Neural cell (in vitro differentiated cells): ENCODE results near the gene SAMD15. TPM values are rescaled to one million over a fixed set of nuclear protein-coding genes. Genes with fewer than 3 reads are reported as not detected.

ENCODE experiments used
- H2AFZ ChIP-seq: fragments of 200-600, 300-800 bp; sonication (generic), shearing (Covaris generic); 2 replicates; pipeline ENCODE4 v1.6.0; 2014; ENCODE audit warnings: low read depth, mild to moderate bottlenecking, antibody characterized with exemption, low read length, moderate library complexity
- H3F3A ChIP-seq: fragments of 200-600 bp; shearing (Covaris generic); 2 replicates; pipeline ENCODE4 v1.6.1; 2016; ENCODE audit warnings: mild to moderate bottlenecking, moderate library complexity, mixed read lengths, antibody characterized with exemption, low read length; ENCODE audit not compliant: insufficient read depth, poor library complexity, severe bottlenecking
- H3K27ac ChIP-seq: fragments of 200-600, 300-800 bp; sonication (generic), shearing (Covaris generic); 2 replicates; pipeline ENCODE4 v1.5.1; 2014; ENCODE audit warnings: mild to moderate bottlenecking, low read length, moderate library complexity
- H3K27me3 ChIP-seq: fragments of 300-800, 200-600 bp; sonication (generic), shearing (Covaris generic); 2 replicates; pipeline ENCODE4 v1.6.0; 2014; ENCODE audit warnings: mild to moderate bottlenecking, low read depth, low read length, moderate library complexity; ENCODE audit not compliant: insufficient read depth
- H3K36me3 ChIP-seq: fragments of 300-800, 200-600 bp; sonication (generic), shearing (Covaris generic); 2 replicates; pipeline ENCODE4 v1.5.1; 2014; ENCODE audit warnings: mild to moderate bottlenecking, antibody characterized with exemption, low read length, moderate library complexity; ENCODE audit not compliant: insufficient read depth
- H3K4me2 ChIP-seq: fragments of 300-800, 200-600 bp; sonication (generic), shearing (Covaris generic); 2 replicates; pipeline ENCODE4 v1.6.0; 2014; ENCODE audit warnings: mild to moderate bottlenecking, low read length
- H3K4me3 ChIP-seq: fragments of 300-800, 200-600 bp; sonication (generic), shearing (Covaris generic); 2 replicates; pipeline ENCODE4 v1.5.1; 2014; ENCODE audit warnings: mild to moderate bottlenecking, low read length, moderate library complexity
- H3K79me2 ChIP-seq: fragments of 200-600 bp; shearing (Covaris generic); replicated peaks from 2 replicates; pipeline ENCODE4 v1.6.0; 2014; ENCODE audit warnings: mild to moderate bottlenecking, low read length, moderate library complexity; ENCODE audit not compliant: insufficient read depth
- H3K9ac ChIP-seq: fragments of 300-800, 200-600 bp; sonication (generic), shearing (Covaris generic); 2 replicates; pipeline ENCODE4 v1.6.1; 2016; ENCODE audit warnings: mild to moderate bottlenecking, low read length, mixed read lengths
- H3K9me2 ChIP-seq: fragments of 200-600 bp; shearing (Covaris generic); 2 replicates; pipeline ENCODE4 v1.6.1; 2016; ENCODE audit warnings: mild to moderate bottlenecking, low read length, mixed read lengths; ENCODE audit not compliant: insufficient read depth
- H3K9me3 ChIP-seq: fragments of 200-600, 300-800 bp; sonication (generic), shearing (Covaris generic); 2 replicates; pipeline ENCODE4 v1.6.1; 2016; ENCODE audit warnings: mild to moderate bottlenecking, mixed run types, low read length, moderate library complexity, mixed read lengths
- H4K20me1 ChIP-seq: fragments of 200-600 bp; shearing (Covaris generic); 2 replicates; pipeline ENCODE4 v1.6.1; 2016; ENCODE audit warnings: mild to moderate bottlenecking, mixed run types; ENCODE audit not compliant: insufficient read depth
- EP300 ChIP-seq: fragments of 450-650 bp; conservative IDR thresholded peaks from 2 replicates; pipeline ENCODE4 v1.6.1; 2014; ENCODE audit warnings: antibody characterized with exemption, mild to moderate bottlenecking, moderate library complexity; ENCODE audit not compliant: poor library complexity, severe bottlenecking
- EZH2 ChIP-seq: fragments of 200-600, 300-800 bp; shearing (Covaris generic), sonication (generic); IDR thresholded peaks from 2 replicates; pipeline ENCODE4 v1.6.1; 2014; ENCODE audit warnings: antibody characterized with exemption, low read length, borderline replicate concordance, mild to moderate bottlenecking; ENCODE audit not compliant: insufficient read depth, poor library complexity, severe bottlenecking
- MXI1 ChIP-seq: fragments of 450-650 bp; conservative IDR thresholded peaks from 2 replicates; pipeline ENCODE4 v1.6.1; 2014; ENCODE audit warnings: antibody characterized with exemption, mild to moderate bottlenecking; ENCODE audit not compliant: poor library complexity, severe bottlenecking
- POLR2AphosphoS5 ChIP-seq: IDR thresholded peaks from 2 replicates; pipeline ENCODE4 v1.6.1; 2012
- RAD21 ChIP-seq: fragments of 450-650 bp; conservative IDR thresholded peaks from 2 replicates; pipeline ENCODE4 v1.6.1; 2014; ENCODE audit warnings: antibody characterized with exemption, mild to moderate bottlenecking, moderate library complexity
- SMC3 ChIP-seq: fragments of 450-650 bp; conservative IDR thresholded peaks from 2 replicates; pipeline ENCODE4 v1.6.1; 2014; ENCODE audit warnings: antibody characterized with exemption, mild to moderate bottlenecking, moderate library complexity; ENCODE audit not compliant: poor library complexity
- TAF1 ChIP-seq: IDR thresholded peaks from 2 replicates; pipeline ENCODE4 v1.6.1; 2012; ENCODE audit warnings: low read depth
- polyA plus RNA-seq: library from polyadenylated mRNA; depleted of rRNA; stranded (reverse); fragments of >200 nt; gene quantifications from 2 replicates; pipeline ENCODE4 v1.2.3, GENCODE V29; 2014
- TF ChIP-seq, protein P1 (sequence below): fragments of 450-650 bp; IDR thresholded peaks from 2 replicates; pipeline ENCODE4 v1.5.1; 2014; ENCODE audit warnings: antibody characterized with exemption, mild to moderate bottlenecking, moderate library complexity; ENCODE audit not compliant: poor library complexity, severe bottlenecking
- TF ChIP-seq, protein P2 (sequence below): IDR thresholded peaks from 2 replicates; pipeline ENCODE4 v1.6.1; 2012; ENCODE audit warnings: borderline replicate concordance

Gene SAMD15
- polyA plus RNA-seq, 1 donor from 2014 or later = 2.8 TPM

DNA sequence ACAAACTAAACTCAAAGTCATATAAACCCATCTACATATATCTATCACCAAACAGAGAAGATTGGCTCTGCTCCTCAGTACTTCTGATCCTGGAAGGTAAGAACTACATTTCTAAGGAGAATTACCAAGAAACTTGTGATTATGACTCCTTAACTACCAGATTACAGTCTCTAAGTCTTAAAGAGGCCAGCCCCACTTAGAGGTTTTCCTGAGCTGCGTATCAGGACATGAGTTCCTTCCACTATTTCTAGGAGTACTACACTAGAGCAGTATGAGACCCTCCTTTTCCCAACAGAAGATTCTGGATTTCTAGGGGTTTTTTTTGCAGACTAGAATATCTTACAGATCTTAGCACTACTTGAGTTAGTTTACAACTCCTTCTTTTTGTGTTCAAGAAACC, 46.2 kb downstream of the SAMD15 start, which contains the start of gene NOXRED1:
NOXRED1 (minus strand) TSS at position 101 of the 400 bp plus-strand sequence. CDS start 634 bp downstream, outside the sequence.
- H3K9me2 ChIP-seq = no peaks in the 10 kb centered on the region
- H3K79me2 ChIP-seq = no peaks in the 10 kb centered on the region
- H3K4me2 ChIP-seq = no peak within 1 kb of the TSS
- no peak within 1 kb of the TSS for H2AFZ ChIP-seq
- H3K9me3 ChIP-seq = no peaks in the 10 kb centered on the region
- H3K27ac ChIP-seq = no peak within 1 kb of the TSS
- no peaks in the 10 kb centered on the region for H4K20me1 ChIP-seq
- H3K27me3 ChIP-seq = no peaks in the 10 kb centered on the region
- TF ChIP-seq POLR2AphosphoS5 (no peak), TAF1 (no peak), MXI1 (no peak), EP300 (no peak), EZH2 (no peak), RAD21 (no peak), SMC3 (no peak)
- TF ChIP-seq, protein P1, sequence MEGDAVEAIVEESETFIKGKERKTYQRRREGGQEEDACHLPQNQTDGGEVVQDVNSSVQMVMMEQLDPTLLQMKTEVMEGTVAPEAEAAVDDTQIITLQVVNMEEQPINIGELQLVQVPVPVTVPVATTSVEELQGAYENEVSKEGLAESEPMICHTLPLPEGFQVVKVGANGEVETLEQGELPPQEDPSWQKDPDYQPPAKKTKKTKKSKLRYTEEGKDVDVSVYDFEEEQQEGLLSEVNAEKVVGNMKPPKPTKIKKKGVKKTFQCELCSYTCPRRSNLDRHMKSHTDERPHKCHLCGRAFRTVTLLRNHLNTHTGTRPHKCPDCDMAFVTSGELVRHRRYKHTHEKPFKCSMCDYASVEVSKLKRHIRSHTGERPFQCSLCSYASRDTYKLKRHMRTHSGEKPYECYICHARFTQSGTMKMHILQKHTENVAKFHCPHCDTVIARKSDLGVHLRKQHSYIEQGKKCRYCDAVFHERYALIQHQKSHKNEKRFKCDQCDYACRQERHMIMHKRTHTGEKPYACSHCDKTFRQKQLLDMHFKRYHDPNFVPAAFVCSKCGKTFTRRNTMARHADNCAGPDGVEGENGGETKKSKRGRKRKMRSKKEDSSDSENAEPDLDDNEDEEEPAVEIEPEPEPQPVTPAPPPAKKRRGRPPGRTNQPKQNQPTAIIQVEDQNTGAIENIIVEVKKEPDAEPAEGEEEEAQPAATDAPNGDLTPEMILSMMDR = no peak
- TF ChIP-seq, protein P2, sequence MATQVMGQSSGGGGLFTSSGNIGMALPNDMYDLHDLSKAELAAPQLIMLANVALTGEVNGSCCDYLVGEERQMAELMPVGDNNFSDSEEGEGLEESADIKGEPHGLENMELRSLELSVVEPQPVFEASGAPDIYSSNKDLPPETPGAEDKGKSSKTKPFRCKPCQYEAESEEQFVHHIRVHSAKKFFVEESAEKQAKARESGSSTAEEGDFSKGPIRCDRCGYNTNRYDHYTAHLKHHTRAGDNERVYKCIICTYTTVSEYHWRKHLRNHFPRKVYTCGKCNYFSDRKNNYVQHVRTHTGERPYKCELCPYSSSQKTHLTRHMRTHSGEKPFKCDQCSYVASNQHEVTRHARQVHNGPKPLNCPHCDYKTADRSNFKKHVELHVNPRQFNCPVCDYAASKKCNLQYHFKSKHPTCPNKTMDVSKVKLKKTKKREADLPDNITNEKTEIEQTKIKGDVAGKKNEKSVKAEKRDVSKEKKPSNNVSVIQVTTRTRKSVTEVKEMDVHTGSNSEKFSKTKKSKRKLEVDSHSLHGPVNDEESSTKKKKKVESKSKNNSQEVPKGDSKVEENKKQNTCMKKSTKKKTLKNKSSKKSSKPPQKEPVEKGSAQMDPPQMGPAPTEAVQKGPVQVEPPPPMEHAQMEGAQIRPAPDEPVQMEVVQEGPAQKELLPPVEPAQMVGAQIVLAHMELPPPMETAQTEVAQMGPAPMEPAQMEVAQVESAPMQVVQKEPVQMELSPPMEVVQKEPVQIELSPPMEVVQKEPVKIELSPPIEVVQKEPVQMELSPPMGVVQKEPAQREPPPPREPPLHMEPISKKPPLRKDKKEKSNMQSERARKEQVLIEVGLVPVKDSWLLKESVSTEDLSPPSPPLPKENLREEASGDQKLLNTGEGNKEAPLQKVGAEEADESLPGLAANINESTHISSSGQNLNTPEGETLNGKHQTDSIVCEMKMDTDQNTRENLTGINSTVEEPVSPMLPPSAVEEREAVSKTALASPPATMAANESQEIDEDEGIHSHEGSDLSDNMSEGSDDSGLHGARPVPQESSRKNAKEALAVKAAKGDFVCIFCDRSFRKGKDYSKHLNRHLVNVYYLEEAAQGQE = no peak
- H3K9ac ChIP-seq = no peak within 1 kb of the TSS
- peaks cover 15% of the 10 kb centered on the region for H3K36me3 ChIP-seq
- no peak within 1 kb of the TSS for H3K4me3 ChIP-seq
- H3F3A ChIP-seq = no peaks in the 10 kb centered on the region

DNA sequence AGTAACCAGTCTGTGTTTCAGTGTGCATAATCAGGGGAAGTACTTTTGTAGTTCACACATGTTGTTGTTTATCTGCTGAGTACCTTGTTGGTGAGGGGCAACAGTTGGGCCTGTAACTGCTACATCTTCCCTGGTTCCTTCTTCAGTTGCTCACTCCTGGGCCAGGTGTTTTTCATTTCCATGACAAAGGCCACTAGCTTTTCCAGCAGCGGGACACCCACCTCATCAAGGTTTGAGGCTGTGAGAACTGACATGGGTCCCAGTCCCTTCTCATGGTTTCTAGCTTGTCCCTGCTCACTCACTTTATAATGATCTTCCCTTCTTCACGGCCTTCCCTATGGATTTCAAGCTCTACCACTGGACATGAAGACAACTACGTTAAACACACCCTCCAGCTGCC, 47.7 kb downstream of the SAMD15 start:
- H3K9me3 ChIP-seq = no peaks in the 10 kb centered on the region
- no peak overlapping the region for H3K27ac ChIP-seq
- no peaks in the 10 kb centered on the region for H3F3A ChIP-seq
- no peaks in the 10 kb centered on the region for H3K9me2 ChIP-seq
- no peaks in the 10 kb centered on the region for H4K20me1 ChIP-seq
- no peaks in the 10 kb centered on the region for H3K79me2 ChIP-seq
- no peaks in the 10 kb centered on the region for H3K27me3 ChIP-seq
- no peak overlapping the region for H3K9ac ChIP-seq
- TF ChIP-seq MXI1 (no peak), SMC3 (no peak), POLR2AphosphoS5 (no peak), EP300 (no peak), EZH2 (no peak)
- TF ChIP-seq, protein P2 = no peak
- TF ChIP-seq, protein P1 = no peak
- no peak overlapping the region for H3K4me3 ChIP-seq
- H2AFZ ChIP-seq = no peak overlapping the region
- no peak overlapping the region for H3K4me2 ChIP-seq
- peaks cover 19% of the 10 kb centered on the region for H3K36me3 ChIP-seq
